GM19467 (cell line): ENCODE data around the gene TMEM191B.
"Not testable (repeated sequence)": the region's sequence is repeated elsewhere in the genome, so short reads cannot be mapped to it uniquely, and the experiment has no call there.

Experiments
- ATAC-seq: cut with Tn5 transposase; IDR thresholded peaks from one replicate; pipeline ENCODE4 v1.9.1; 2021; ENCODE audit warnings: mild to moderate bottlenecking, moderate library complexity; ENCODE audit not compliant: unreplicated experiment

The TMEM191B gene

GRCh38 chr22:18527752-18528596 lies at the start of gene TMEM191B:
TSS of gene TMEM191B (plus strand) at chr22:18527802. CDS start at chr22:18527981, 179 bp downstream.
- peak; percentile 21 for ATAC-seq

GRCh38 chr22:18496227-18496626 lies 31.4 kb upstream of the TMEM191B start:
- ATAC-seq: not testable (repeated sequence)

- ATAC-seq: not testable (repeated sequence)
Observed at GRCh38 chr22:18511327-18511726, 16.3 kb upstream of the TMEM191B start.

GRCh38 chr22:18512378-18512777 lies 15.2 kb upstream of the TMEM191B start:
- not testable (repeated sequence) for ATAC-seq

GRCh38 chr22:18513454-18513853 lies 14.1 kb upstream of the TMEM191B start:
- ATAC-seq: not testable (repeated sequence)

GRCh38 chr22:18518061-18518460 lies 9.5 kb upstream of the TMEM191B start, which contains the start of gene GGTLC3:
TSS of gene GGTLC3 (minus strand) at chr22:18518161. CDS start at chr22:18517897, 264 bp downstream.
- not testable (repeated sequence) for ATAC-seq

- ATAC-seq: not testable (repeated sequence)
Observed at GRCh38 chr22:18522762-18523161, 4.8 kb upstream of the TMEM191B start.

- ATAC-seq: not testable (repeated sequence)
Observed at GRCh38 chr22:18523328-18523727, 4.3 kb upstream of the TMEM191B start.

GRCh38 chr22:18528597-18529415 lies 1.2 kb downstream of the TMEM191B start:
- ATAC-seq: peak; percentile 63

- peak; percentile 19 for ATAC-seq
Observed at GRCh38 chr22:18529416-18530145, 2.0 kb downstream of the TMEM191B start.

GRCh38 chr22:18533633-18534032 lies 6.0 kb downstream of the TMEM191B start:
- ATAC-seq: not testable (repeated sequence)

- not testable (repeated sequence) for ATAC-seq
Observed at GRCh38 chr22:18534315-18534714, 6.7 kb downstream of the TMEM191B start.

- ATAC-seq: not testable (repeated sequence)
Observed at GRCh38 chr22:18539994-18540393, 12.4 kb downstream of the TMEM191B start.

GRCh38 chr22:18543400-18543799 lies 15.8 kb downstream of the TMEM191B start:
- not testable (repeated sequence) for ATAC-seq

GRCh38 chr22:18544615-18545014 lies 17.0 kb downstream of the TMEM191B start:
- not testable (repeated sequence) for ATAC-seq

GRCh38 chr22:18549458-18550179 lies 22.0 kb downstream of the TMEM191B start:
- not testable (repeated sequence) for ATAC-seq

- ATAC-seq: not testable (repeated sequence)
Observed at GRCh38 chr22:18551046-18551445, 23.4 kb downstream of the TMEM191B start.

- not testable (repeated sequence) for ATAC-seq
Observed at GRCh38 chr22:18552839-18553597, 25.4 kb downstream of the TMEM191B start.
